Activated CD8-positive, alpha-beta memory T cell treated with anti-CD3 and anti-CD28 coated beads for 4 hours (primary cell): ENCODE data around the gene PDCL3.

Source experiments
- DNase-seq, 2 donors: peaks; one replicate each; pipeline ENCODE4 v3.0.0-alpha.2; 2020; ENCODE audit warnings: low read depth in 2 of 2

Gene PDCL3

GRCh38 chr2:100611079-100612029 is 48.6 kb downstream of the PDCL3 start:
- DNase-seq, result no peak

- DNase-seq, result no peak
These were observed 49.7 kb downstream of the PDCL3 start for GRCh38 chr2:100612388-100613000.

GRCh38 chr2:100613719-100614118 is 50.9 kb downstream of the PDCL3 start:
- no peak for DNase-seq

GRCh38 chr2:100614455-100615000 is 51.7 kb downstream of the PDCL3 start:
- no peak for DNase-seq

- no peak for DNase-seq
These were observed 52.7 kb downstream of the PDCL3 start for GRCh38 chr2:100615471-100615870.

- no peak for DNase-seq
These were observed 53.1 kb downstream of the PDCL3 start for GRCh38 chr2:100615886-100616285.

GRCh38 chr2:100616841-100617390 is 54.1 kb downstream of the PDCL3 start:
- DNase-seq, result no peak

- DNase-seq, result no peak
These were observed 57.2 kb downstream of the PDCL3 start for GRCh38 chr2:100619951-100620350.

- no peak for DNase-seq
These were observed 57.7 kb downstream of the PDCL3 start for GRCh38 chr2:100620481-100620880.

- DNase-seq, result no peak
These were observed 58.7 kb downstream of the PDCL3 start for GRCh38 chr2:100621371-100621951.

- DNase-seq, result no peak
These were observed 60.4 kb downstream of the PDCL3 start for GRCh38 chr2:100623033-100623715.

GRCh38 chr2:100623930-100624329 is 61.1 kb downstream of the PDCL3 start:
- DNase-seq, result no peak

GRCh38 chr2:100624536-100624935 is 61.7 kb downstream of the PDCL3 start:
- no peak for DNase-seq

GRCh38 chr2:100625717-100626116 is 62.9 kb downstream of the PDCL3 start:
- no peak for DNase-seq
